ENCODE measurements around the gene HEATR5A.

Gene HEATR5A

DNA sequence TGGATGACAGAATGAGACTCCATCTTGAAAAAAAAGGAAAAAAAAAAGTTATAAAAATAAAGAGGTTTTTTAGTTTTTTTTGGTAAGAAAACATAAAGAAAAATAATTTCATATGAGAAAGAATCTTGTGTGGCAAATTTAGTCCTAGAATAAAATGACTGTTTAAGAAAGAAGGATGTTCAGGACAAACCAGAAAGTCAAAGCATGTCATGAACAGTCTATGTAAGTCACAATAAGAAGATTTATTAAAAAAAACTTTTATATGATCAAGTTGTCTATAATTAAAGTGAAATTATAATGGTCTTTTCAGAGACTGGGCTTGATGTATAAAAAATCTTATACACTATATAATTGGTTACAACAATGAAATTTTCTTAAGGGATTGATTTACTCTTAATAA, 144.6 kb downstream of the HEATR5A start:
- Histone ChIP-seq H3K4me1 (ENCODE audit: control insufficient read depth, insufficient read depth, low read length, poor library complexity, severe bottlenecking) (no peaks in the 10 kb centered on the region), H3K27ac (ENCODE audit: insufficient read depth, low read length, poor library complexity, severe bottlenecking) (no peak overlapping the region), H3K36me3 (ENCODE audit: control insufficient read depth, insufficient read depth, low read length) (no peaks in the 10 kb centered on the region), H3K4me3 (ENCODE audit: insufficient read depth, low read depth, low read length, poor library complexity, severe bottlenecking) (no peak overlapping the region), H3K9me3 (ENCODE audit: control insufficient read depth, low read length) (no peaks in the 10 kb centered on the region), H3K27me3 (replicated peaks; ENCODE audit: control insufficient read depth, insufficient read depth, low read length, poor library complexity, severe bottlenecking) (no peaks in the 10 kb centered on the region)
- DNase-seq, result no peak

GRCh38 chr14:31271648-31272047, 148.7 kb downstream of the HEATR5A start:
- no peaks in the 10 kb centered on the region for H3K36me3 ChIP-seq (ENCODE audit: control insufficient read depth, insufficient read depth, low read length)
- no peak overlapping the region for H3K4me3 ChIP-seq (ENCODE audit: insufficient read depth, low read depth, low read length, poor library complexity, severe bottlenecking)
- H3K27me3 ChIP-seq (replicated peaks; ENCODE audit: control insufficient read depth, insufficient read depth, low read length, poor library complexity, severe bottlenecking), result no peaks in the 10 kb centered on the region
- no peak for DNase-seq
- no peaks in the 10 kb centered on the region for H3K4me1 ChIP-seq (ENCODE audit: control insufficient read depth, insufficient read depth, low read length, poor library complexity, severe bottlenecking)
- no peaks in the 10 kb centered on the region for H3K9me3 ChIP-seq (ENCODE audit: control insufficient read depth, low read length)
- H3K27ac ChIP-seq (ENCODE audit: insufficient read depth, low read length, poor library complexity, severe bottlenecking), result no peak overlapping the region

DNA sequence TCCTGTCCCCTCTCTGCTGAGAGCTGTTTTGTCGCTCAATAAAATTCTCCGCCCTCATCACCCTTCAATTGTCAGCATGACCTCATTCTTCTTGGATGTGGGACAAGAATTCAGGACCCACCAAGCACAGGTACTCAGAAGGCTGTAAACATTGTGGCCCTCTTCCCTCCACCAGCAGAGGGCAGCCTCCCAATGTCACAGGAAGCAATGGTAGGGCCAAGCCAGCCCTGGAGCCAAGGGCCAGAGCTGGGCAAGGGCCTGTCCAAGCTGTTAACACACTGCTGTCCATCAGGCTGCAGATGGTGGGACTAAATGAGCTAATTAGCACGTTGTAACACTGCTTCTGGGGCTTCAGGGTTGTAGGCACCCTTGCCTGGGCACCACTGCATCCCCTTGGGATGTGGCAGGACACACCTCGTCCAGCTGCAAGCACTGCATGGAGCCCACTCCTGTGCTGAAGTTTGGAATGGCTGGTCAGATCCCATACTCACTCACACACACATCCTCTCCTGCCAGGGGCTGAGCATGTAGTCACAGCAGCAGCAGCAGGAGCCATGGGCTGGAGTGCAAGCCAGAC, 150.1 kb downstream of the HEATR5A start:
- no peak for DNase-seq
- H3K27ac ChIP-seq (ENCODE audit: insufficient read depth, low read length, poor library complexity, severe bottlenecking), result no peak overlapping the region
- H3K27me3 ChIP-seq (replicated peaks; ENCODE audit: control insufficient read depth, insufficient read depth, low read length, poor library complexity, severe bottlenecking), result no peaks in the 10 kb centered on the region
- no peak overlapping the region for H3K4me3 ChIP-seq (ENCODE audit: insufficient read depth, low read depth, low read length, poor library complexity, severe bottlenecking)
- H3K9me3 ChIP-seq (ENCODE audit: control insufficient read depth, low read length), result no peaks in the 10 kb centered on the region
- no peaks in the 10 kb centered on the region for H3K4me1 ChIP-seq (ENCODE audit: control insufficient read depth, insufficient read depth, low read length, poor library complexity, severe bottlenecking)
- no peaks in the 10 kb centered on the region for H3K36me3 ChIP-seq (ENCODE audit: control insufficient read depth, insufficient read depth, low read length)

DNA sequence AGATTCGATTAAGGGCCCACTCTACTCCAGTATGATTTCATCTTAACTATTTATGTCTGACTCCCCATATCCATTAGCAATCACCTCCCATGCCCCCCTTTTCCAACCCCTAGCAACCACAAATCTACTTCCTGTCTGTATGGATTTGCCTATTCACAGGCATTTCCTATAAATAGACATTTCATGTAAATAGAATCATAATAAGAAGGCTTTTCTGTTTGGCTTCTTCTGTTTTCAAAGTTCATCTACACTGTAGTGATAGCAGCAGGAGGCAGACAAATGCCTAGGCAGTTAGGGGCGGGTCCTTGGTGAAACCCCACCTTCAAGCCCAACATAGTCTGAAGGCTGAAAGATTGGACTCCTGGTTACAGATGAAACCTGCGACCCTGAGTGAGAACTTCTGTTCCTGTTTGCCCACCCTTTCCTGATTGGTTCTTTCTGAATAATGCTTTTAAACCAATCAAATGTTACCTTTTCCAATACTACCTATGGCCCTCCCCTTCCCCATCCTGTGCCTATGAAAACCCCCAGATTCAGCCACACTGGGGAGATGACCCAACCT, 150.6 kb downstream of the HEATR5A start:
- DNase-seq, result no peak
- no peak overlapping the region for H3K27ac ChIP-seq (ENCODE audit: insufficient read depth, low read length, poor library complexity, severe bottlenecking)
- no peaks in the 10 kb centered on the region for H3K36me3 ChIP-seq (ENCODE audit: control insufficient read depth, insufficient read depth, low read length)
- H3K27me3 ChIP-seq (replicated peaks; ENCODE audit: control insufficient read depth, insufficient read depth, low read length, poor library complexity, severe bottlenecking), result no peaks in the 10 kb centered on the region
- H3K9me3 ChIP-seq (ENCODE audit: control insufficient read depth, low read length), result no peaks in the 10 kb centered on the region
- H3K4me3 ChIP-seq (ENCODE audit: insufficient read depth, low read depth, low read length, poor library complexity, severe bottlenecking), result no peak overlapping the region
- H3K4me1 ChIP-seq (ENCODE audit: control insufficient read depth, insufficient read depth, low read length, poor library complexity, severe bottlenecking), result no peaks in the 10 kb centered on the region

DNA sequence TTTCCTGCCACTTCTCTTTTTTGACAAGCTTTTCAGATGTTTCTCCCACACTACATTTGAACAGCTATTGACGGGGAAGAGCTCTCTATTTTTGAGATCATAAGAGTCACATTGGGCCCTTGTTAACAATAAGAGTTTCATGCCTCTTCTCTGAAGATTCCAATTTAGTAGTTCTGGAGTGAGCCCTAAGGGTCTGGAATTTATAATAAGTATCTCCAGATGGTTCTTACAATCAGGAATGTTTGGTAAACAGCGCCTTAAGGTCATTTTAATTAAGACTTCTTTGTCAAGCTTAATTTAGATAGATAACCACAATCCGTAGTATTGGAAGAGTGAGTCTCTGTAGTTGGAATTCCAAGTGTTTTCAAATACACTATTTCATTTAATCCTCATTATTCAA, 152.1 kb downstream of the HEATR5A start:
- Histone ChIP-seq H3K4me1 (ENCODE audit: control insufficient read depth, insufficient read depth, low read length, poor library complexity, severe bottlenecking) (peaks cover 2% of the 10 kb centered on the region), H3K27ac (ENCODE audit: insufficient read depth, low read length, poor library complexity, severe bottlenecking) (no peak overlapping the region), H3K36me3 (ENCODE audit: control insufficient read depth, insufficient read depth, low read length) (no peaks in the 10 kb centered on the region), H3K4me3 (ENCODE audit: insufficient read depth, low read depth, low read length, poor library complexity, severe bottlenecking) (no peak overlapping the region), H3K27me3 (replicated peaks; ENCODE audit: control insufficient read depth, insufficient read depth, low read length, poor library complexity, severe bottlenecking) (no peaks in the 10 kb centered on the region), H3K9me3 (ENCODE audit: control insufficient read depth, low read length) (no peaks in the 10 kb centered on the region)
- DNase-seq, result no peak

- peaks cover 2% of the 10 kb centered on the region for H3K4me1 ChIP-seq (ENCODE audit: control insufficient read depth, insufficient read depth, low read length, poor library complexity, severe bottlenecking)
Observed at GRCh38 chr14:31266437-31267331, 153.7 kb downstream of the HEATR5A start.

DNA sequence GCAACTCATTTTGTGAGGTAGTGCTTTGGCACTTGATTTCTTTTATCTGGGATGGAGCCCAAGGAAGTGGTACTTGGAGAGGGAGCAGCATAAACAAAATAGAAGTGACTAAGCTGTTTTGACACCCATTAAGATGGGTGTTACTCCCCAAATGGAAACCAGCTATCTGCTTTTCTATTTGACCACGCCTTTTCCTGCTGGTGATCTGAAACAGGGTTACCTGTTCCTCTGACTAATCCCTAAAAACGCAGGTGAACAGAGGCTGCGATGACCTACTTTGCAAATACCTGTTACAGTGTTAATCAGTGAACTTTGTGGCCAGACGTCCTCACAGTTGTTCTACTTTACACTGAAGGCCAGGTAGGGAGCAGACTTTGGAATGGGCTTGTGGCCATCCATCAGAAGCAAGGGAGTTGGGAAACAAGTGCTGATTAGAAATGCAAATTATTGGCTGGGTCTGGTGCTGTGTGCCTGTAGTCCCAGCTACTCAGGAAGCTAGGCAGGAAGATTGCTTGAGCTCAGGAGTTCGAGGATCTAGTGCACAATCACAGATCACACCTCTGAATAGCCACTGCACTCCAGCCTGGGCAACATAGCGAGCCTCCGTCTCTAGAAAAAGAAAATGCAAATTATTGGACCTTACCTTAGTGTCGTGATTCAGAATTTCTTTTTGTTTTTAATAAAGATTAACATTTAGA, 154.5 kb downstream of the HEATR5A start:
- Histone ChIP-seq H3K9me3 (ENCODE audit: control insufficient read depth, low read length) (no peaks in the 10 kb centered on the region), H3K36me3 (ENCODE audit: control insufficient read depth, insufficient read depth, low read length) (no peaks in the 10 kb centered on the region), H3K27me3 (replicated peaks; ENCODE audit: control insufficient read depth, insufficient read depth, low read length, poor library complexity, severe bottlenecking) (no peaks in the 10 kb centered on the region), H3K4me3 (ENCODE audit: insufficient read depth, low read depth, low read length, poor library complexity, severe bottlenecking) (no peak overlapping the region), H3K27ac (ENCODE audit: insufficient read depth, low read length, poor library complexity, severe bottlenecking) (no peak overlapping the region), H3K4me1 (ENCODE audit: control insufficient read depth, insufficient read depth, low read length, poor library complexity, severe bottlenecking) (peaks cover 2% of the 10 kb centered on the region)
- DNase-seq, result no peak

More at GRCh38 chr14:31266437-31267331, 153.7 kb downstream of the HEATR5A start:
- H3K27ac ChIP-seq (ENCODE audit: insufficient read depth, low read length, poor library complexity, severe bottlenecking), result no peak overlapping the region
- no peaks in the 10 kb centered on the region for H3K36me3 ChIP-seq (ENCODE audit: control insufficient read depth, insufficient read depth, low read length)
- no peaks in the 10 kb centered on the region for H3K9me3 ChIP-seq (ENCODE audit: control insufficient read depth, low read length)
- H3K4me3 ChIP-seq (ENCODE audit: insufficient read depth, low read depth, low read length, poor library complexity, severe bottlenecking), result no peak overlapping the region
- no peaks in the 10 kb centered on the region for H3K27me3 ChIP-seq (replicated peaks; ENCODE audit: control insufficient read depth, insufficient read depth, low read length, poor library complexity, severe bottlenecking)
- DNase-seq, result no peak

GRCh38 chr14:31263485-31264133, 156.7 kb downstream of the HEATR5A start:
- Histone ChIP-seq H3K27me3 (replicated peaks; ENCODE audit: control insufficient read depth, insufficient read depth, low read length, poor library complexity, severe bottlenecking) (no peaks in the 10 kb centered on the region), H3K36me3 (ENCODE audit: control insufficient read depth, insufficient read depth, low read length) (no peaks in the 10 kb centered on the region), H3K27ac (ENCODE audit: insufficient read depth, low read length, poor library complexity, severe bottlenecking) (no peak overlapping the region), H3K4me3 (ENCODE audit: insufficient read depth, low read depth, low read length, poor library complexity, severe bottlenecking) (no peak overlapping the region), H3K4me1 (ENCODE audit: control insufficient read depth, insufficient read depth, low read length, poor library complexity, severe bottlenecking) (peaks cover 2% of the 10 kb centered on the region), H3K9me3 (ENCODE audit: control insufficient read depth, low read length) (no peaks in the 10 kb centered on the region)
- no peak for DNase-seq

GRCh38 chr14:31261859-31262731, 158.3 kb downstream of the HEATR5A start:
- H3K36me3 ChIP-seq (ENCODE audit: control insufficient read depth, insufficient read depth, low read length), result no peaks in the 10 kb centered on the region
- H3K4me3 ChIP-seq (ENCODE audit: insufficient read depth, low read depth, low read length, poor library complexity, severe bottlenecking), result no peak overlapping the region
- H3K27ac ChIP-seq (ENCODE audit: insufficient read depth, low read length, poor library complexity, severe bottlenecking), result no peak overlapping the region
- no peaks in the 10 kb centered on the region for H3K27me3 ChIP-seq (replicated peaks; ENCODE audit: control insufficient read depth, insufficient read depth, low read length, poor library complexity, severe bottlenecking)
- no peak for DNase-seq
- H3K9me3 ChIP-seq (ENCODE audit: control insufficient read depth, low read length), result no peaks in the 10 kb centered on the region
- H3K4me1 ChIP-seq (ENCODE audit: control insufficient read depth, insufficient read depth, low read length, poor library complexity, severe bottlenecking), result peaks cover 2% of the 10 kb centered on the region
